Measurements from ENCODE around the gene LZTS3.
A peak's percentile ranks its signal among the peaks of the same experiment; 100 is the strongest.
"Not testable (repeated sequence)": the region's sequence is repeated elsewhere in the genome, so short reads cannot be mapped to it uniquely, and the experiment has no call there.

LZTS3 gene

DNA sequence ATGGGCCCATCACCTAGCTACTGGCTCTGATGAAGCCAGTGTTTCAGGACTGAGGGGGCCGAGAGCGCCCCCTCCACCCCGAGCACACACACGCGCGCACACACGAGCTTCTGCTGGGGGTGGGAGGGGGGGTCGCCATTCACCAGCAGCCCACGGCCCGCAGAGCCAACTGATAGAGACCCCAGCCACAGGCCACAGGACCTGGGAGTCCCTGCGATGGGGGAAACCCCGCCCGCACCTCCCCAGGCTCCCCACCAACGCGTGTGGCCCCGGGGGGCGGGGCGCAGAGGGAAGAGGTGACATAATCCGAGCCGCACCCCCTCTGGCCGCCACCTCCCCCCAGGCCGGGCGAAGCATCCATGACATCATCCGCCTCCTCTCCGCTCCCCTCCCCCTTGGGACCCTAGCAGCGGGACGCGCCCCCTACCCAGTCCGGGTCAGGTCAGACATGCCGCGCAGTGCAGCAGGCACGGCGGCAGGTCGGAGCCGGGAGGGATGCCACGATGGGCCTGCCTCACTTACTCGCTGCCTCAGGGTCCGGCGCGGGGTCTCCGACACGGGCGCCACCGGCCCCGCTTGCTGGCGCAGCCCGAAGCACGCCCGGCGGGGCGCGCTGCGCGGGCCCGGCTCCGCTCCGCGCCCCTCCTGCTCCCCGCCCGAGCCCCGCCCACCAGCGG, at the start of gene LZTS3:
Gene LZTS3, minus strand, starts transcription at position 617 of the 677 bp plus-strand sequence. CDS start 6,386 bp downstream, outside the sequence.
- peak; percentile 70 for DNase-seq

DNA sequence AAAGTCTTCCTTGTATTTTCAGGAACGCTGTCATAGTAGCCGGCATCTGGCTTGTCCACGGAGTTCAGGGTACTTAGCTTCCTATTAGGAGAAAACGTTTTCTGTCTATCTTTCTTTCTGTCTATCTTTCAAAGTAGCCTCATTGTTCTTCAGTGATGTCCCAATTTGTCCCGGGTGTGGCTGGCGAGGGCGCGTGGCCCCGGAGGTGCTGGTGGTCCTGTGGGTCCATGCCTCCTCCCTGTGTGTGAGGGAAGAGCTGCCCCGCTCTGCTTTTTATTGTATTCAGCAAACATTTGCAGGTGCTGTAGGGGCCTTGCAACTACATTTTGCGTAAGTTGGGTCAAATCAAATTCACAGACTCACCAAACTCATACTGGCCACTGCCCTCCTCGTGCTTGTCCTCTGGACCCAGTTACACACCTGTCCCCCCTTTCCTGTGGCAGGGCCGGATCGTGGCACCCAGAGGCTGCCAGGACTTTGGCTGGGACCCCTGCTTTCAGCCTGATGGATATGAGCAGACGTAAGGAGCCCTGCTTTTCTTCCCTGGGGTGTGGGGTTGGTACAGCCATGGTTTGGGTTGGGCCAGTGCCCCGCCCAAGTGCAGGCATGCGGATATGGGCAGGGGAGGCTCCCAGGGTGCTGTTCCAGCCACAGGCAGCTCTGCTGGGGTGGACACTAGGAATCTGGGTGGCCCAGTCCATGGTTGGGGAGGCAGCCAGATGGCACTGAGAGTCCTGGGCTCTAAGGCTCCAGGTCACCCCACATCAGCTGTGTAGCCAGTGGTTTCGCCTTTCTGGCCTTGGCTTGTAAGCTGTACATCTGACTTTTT, 48.3 kb upstream of the LZTS3 start:
- no peak for DNase-seq

DNA sequence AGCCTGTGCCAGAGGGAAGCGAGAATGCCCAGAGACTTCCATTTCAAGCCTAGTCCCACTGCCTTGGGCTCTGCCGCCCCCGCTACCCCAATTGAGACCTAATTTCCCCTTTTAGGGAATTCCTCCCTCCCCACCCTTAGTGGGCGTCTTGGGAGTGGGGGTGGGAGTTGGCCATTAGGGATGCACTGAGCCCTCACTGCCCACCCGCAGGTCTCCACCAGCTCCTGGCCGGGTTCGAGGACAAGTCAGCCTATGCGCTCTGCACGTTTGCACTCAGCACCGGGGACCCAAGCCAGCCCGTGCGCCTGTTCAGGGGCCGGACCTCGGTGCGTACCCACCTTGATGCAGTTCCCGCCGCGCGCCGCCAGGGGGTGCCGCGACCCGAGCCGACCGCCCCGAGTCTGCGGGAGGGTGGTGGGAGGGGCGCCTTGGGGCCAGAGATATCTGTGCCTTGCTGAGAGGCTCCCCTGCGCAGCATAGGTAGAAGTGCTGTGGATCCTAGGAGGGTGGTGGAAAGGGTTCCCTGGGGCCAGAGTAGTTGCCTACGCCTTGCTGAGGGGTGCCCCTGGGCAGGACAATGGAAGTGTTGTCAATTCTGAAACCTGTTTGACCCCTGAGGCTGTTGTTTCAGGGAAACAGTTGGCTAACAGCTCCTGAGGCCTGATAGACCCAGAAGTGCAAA, 45.1 kb upstream of the LZTS3 start:
- peak; percentile 65 for DNase-seq

DNA sequence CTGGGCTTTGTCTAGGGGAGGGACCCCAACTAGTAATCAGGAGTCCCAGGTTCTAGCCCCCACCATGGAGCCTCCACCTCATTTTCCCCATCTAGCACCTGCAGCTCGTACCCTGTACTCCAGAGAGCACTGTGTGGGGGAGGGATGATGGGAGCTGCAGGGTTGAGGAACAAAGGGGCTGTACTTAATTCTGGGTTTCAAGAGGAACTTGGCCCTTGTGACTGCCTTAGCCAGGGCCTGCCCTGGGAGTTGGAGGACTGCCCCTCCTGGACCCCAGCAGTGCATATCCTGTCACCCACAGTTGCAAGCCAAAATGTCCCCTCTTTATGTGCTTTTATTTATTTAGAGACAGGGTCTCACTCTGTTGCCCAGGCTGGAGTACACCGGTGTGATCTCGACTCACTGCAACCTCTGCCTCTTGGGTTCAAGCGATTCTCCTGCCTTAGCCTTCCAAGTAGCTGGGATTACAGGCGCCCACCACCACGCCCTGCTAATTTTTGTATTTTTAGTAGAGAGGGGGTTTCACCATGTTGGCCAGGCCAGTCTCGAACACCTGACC, 42.1 kb upstream of the LZTS3 start:
- DNase-seq: not testable (repeated sequence)

DNA sequence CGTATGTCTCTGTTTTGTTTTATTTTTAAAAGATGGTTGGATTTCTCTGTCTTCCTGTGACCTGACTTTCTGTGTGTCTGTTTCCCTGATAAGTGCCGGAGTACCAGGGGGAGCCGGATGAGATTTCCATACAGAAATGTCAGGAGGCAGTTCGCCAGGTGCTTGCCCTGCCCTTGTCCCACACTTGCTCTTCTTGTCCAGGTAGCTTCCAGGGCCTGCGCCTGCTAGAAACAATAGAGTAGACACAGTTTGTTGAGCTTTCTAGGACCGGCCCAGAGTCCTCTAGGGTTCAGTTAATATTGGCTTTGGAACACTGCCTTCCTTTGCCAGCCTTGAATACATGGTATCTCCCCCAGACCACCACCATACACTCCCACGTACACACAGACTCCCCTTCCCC, 39.9 kb upstream of the LZTS3 start:
- no peak for DNase-seq

DNA sequence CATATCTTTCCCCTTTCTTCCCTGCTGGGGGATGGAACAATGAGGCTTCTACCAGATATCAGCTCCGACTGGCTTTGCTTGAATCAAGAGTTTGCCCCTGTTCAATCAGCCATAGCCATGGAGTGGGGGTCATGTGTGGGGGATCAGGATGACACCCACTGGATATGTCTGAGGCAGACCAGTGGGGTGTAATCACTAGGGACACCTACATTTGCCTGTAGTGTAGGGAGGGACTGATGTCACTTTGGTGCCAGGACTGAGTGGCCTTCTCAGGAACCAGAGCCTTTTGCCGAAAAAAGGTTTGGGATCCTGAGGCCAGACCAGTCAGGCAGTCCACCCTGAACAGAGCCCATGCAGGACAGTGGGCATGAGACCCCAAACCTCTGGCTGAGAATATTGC, 37.0 kb upstream of the LZTS3 start:
- DNase-seq: no peak

DNA sequence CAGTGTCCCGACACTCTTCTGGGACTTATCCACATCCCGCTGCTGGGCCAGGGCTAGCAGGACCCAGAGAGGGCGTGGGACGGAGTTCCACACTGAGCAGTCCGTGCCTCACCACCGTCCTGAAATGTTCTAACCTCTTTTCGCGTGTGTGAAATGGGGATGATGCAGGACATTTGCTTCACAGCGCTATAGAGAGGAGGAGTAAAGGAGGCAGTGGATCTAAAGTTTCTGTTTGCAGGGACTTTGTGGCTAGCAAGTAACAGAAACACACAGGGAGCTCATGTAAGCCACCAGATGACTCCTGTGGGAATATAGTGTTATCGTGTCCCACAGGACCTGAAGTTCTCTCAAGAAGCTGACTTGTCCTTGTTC, 36.6 kb upstream of the LZTS3 start:
- DNase-seq: no peak

DNA sequence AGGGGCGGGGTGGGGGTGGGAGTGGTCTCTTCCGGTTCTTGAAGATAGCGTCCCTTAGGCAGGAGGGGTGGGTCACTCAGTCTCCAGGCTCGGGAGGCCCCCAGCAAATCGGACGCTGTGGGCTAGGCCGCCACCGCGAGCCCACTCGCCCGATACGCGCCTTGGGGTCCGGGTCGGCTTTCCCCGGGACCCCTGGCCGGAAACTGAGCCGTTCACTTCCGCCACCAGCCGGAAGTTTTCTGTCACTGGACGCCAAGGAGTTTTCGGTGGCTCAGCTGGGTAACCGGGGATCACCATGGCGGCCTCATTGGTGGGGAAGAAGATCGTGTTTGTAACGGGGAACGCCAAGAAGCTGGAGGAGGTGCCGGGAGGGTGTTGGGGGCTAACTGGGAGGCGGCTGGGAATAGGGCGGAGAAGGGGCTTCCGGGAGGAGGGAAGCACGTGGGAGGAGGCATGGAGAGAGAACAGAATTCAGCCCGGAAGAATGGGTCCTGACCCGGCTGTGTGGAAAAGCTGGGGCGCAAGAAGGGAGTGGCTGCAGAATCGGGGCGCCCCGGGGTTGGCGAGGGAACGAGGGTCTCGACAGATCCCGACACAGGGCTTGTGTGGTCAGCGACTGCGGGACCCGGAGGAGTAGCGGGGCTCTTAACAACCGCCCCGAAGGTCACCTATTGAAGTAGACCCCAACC, 36.1 kb upstream of the LZTS3 start, which contains the start of gene ITPA:
Gene ITPA, plus strand, starts transcription at position 242 of the 689 bp plus-strand sequence. Its CDS starts 54 bp downstream, at position 296.
- DNase-seq: peak; percentile 49

DNA sequence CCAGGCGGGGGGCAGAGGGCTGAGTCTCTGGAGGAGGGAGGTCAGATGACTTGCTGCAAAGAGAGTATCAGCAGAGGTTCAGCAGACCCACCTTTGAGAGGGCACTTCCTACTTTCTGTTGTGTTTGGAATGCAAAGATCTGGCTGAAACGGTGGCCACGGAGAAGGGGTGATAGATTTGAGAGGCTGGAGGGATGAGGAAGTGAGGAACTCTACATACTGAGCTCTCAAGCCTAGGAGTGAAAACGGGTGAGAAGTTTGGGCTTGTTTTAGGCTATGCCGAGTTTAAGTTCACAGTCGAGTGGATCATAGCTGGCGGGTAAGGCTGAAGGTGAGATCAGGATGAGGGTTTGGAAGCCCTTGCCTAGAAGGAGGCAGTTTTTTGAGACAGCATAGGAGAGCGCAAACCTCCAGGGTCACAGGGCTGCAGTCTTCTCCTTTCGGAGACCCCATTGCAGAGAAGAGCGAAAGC, 35.5 kb upstream of the LZTS3 start:
- no peak for DNase-seq

DNA sequence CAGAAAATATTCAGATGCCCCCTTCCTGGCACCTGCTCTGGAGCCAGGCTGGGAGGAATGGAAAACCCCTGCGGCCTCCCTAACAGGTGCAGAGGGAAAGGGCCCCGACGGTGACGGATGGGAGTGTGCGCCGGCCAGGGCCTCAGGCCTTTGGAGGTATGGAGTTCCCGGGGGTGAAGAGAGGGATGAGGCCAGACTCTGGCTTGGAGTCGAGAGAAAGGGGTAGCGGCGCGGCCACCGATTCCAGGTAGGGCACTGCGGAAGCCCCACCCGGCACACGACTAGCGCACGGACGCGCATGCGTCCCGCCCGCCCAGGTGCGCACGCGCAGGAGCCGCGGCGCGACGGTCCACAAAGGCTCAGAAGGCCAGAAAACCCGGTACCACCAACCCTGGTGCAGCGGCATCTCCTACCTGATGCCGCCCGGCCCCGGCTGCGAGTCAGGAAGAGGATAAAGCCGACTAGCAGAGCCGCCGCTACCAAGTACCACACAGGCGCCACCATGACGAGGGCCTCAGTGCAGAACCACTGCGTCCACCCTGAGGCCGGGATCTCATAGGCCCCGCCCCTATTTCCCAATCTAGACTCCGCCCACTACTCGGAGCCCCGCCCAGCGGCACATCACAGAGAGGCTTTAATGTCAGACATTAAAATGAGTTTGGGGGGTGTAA, 30.9 kb upstream of the LZTS3 start, which contains the start of gene DDRGK1:
Gene DDRGK1, minus strand, starts transcription at position 559 of the 671 bp plus-strand sequence. Its CDS starts 55 bp downstream, at position 504.
- DNase-seq: peak; percentile 86

DNA sequence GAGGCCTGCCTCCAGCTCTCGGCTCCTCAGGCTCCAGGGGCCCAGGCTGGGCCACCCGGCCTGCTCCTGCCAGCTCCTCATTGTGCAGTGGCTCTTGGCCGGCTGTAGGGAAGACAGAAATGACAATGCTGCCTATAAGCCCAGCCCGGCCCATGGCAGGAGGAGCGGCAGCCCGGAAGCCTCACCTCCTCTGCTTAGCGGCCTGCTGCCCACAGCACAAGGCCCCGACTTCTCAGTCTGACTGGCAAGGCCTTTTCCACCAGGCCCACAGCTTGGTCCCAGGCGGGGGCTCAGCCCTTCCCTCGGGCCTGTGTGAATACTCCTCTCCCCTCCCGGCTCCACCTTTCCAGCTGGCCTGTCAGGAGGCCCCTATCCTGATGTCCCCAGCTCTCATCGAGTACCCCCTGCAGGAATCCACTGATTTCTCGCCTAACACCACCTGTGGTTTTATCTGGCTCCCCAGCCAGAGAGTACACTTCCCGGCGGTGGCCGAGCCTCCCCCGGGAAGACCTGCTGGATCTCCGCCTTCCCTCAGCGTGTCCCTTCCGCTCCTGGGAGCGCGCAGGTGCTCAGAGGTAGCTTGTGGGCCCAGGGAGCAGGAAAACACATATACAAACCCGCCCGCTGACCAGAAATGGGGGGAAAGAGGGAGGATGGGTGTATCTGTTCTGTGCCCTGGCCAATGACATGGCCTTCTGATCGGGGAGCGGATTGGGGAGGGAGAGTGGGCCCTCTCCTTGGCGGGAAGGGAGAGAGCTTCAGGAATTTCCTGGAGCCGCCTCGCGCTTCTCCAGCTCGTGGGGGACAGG, 30.2 kb upstream of the LZTS3 start:
- peak; percentile 31 for DNase-seq

DNA sequence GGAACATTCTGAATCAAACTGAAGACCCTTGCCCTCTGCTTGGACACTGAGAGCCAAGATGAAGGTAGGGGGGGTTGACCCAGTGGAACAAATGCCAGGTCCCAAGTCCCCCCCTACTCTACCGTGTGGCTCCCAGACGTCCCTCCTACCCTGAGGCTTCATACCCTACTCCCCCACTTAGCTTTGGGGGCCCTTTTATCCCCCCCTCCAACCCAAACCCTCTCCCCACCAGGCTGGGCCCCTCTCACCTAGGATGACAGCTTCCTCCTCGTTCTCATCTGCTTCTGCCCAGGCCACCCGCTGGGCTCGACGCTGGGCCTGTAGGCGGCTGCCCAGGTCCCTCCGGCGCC, 29.6 kb upstream of the LZTS3 start:
- DNase-seq: no peak

DNA sequence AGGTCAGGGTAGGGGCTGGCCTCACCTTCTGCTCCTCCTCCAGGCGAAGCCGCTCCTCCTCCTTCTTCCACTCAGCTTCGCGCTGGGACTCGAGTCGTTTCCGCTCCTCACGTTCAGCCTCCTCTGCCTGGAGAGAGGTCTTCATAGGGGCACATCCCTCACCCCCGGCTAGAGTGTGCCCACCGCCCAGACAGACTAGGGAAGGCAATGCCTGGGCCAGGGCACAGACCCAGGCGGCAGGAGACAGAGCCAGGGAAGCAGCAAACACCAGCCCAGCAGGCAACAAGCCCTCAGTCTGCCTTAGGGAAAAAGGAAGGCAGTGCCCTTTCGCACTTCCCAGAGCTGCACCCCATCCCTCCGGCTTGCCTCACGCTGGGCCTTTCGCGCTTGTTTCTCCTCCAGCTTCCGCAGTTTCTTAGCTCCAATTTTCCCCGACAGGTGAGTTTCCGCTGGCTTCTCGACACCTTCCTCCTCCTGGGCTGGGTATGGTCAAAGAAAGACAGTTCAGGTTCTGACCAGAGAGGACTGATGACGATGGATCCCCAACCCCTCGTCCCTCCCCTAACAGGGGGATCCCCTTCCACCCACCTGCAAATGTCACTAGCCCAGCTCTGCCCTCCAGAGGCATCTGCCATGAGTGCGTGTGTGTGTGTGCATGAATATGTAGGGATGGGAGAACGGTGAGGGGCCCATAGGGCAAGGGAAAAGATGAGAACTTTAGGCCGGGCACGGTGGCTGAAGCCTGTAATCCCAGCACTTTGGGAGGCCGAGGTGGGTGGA, 26.8 kb upstream of the LZTS3 start:
- no peak for DNase-seq

DNA sequence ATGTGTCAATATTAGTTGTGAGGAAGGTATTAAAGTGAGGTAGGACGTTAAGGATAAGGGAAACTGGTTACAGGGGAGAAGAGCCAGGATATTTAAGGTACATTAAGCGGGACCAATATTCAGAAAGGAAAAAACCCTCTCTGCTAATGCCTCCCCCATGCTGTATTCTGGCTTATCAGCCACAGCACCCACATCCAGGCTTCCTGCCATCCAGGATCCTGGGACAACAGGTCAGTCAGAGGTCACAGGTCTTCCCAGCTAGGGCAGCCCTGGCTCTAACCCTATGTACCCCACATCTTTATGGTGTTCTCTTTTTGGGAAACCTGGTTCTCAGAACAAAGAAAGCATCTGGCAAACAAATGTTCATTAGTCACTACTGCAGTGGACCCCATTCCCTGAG, 25.9 kb upstream of the LZTS3 start:
- DNase-seq: no peak

DNA sequence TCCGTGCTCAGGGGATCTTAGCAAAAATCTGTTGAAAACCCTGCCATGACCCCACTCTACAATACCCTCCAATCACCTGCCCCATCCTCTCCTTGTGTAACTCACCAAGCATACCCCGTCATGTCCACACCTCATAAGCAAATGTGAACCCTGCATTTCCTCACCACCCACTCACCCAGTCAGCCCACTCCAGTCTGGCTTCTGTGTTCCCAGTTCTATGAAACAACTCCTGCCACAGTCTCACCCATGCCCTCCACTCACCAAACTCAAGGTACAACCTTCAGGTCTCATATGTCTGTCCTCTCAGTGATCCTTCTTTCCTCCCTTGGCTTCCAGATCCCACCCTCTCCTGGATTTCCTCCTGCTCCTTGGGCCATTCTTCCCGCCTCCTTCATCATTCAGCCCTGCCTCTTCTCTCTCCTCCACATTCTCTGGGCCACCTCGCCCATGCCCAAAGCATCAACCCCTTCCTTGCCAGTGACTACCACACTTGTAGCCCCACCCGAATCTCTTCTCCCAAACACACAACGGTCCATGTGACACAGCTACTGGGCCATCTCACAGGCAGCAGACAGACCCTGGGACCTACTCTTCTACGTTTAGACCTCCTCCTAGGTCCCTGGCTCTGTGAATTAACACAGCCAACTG, 22.4 kb upstream of the LZTS3 start:
- no peak for DNase-seq

DNA sequence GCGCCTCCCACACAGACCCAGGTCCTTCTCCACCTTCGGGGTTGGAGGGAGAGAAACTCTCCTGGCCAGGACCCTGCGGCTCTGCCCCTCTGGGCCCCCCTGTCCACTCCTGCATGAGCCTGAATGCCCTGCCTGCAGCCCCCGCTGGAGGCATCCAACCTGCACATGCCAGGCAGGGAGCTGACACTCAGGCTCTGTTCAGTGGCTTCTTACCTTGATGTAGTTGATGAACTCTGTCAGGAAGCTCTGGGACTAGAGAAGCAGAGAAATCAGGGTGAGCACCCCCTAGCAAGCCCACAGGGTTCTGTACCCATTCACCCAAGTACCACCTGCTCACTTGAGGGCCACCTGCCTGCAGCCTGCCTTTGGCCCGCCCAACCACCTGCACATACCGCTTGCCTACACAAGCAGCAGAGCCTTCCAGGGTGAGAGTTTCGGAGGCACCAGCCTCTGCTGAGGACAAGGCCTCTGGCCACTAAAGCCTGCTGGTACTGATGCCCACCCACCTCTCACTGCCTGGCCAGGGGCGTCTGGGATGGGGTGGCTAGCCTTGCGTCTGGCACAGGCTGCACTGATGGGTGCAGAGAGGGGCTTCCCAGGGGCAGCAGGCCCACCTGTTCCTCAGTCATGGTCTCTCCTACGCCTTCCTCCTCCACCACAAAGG, 21.4 kb upstream of the LZTS3 start:
- DNase-seq: no peak

DNA sequence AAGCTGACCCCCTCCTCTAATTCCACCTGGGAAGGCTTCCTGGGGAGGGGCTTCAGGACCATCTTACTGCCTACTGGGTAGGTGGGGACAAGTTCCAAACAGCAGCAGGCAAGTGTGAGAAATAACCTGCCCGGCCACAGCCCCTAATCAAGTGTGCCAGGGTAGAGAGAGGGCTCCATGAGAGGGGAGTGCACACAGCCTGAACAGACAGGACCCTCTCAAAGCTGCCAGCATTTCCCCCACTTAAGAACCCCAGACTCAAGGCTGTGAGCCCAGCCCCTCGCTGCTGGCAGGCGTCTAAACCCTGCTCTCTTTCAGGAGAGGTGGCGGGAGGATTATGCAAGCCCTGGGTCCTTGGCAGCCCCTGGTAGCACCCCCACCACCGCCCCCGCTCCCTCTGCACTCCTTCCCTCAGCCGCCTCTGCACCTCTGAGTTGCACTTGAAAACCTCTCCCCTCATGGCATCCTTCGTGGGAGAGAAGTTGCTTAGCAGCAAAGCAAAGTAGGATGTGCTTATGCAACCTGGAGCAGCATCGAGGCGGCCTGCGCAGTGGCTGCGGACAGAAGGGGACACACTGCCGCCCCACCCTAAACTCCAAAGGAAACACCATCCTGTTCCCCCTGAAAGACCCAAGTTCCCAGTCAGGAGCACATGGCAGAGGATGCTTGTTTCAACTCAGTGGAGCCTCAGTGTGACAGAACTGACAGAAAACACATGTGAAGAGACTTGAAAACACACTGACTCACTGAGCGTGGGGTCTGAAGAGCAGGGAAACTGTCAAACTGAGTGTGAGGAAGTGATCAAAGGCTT, 20.7 kb upstream of the LZTS3 start:
- DNase-seq: no peak

All from activated effector memory CD4-positive, alpha-beta T cell treated with Interleukin-2 at 50 U/mL for 16 hours (primary cell).